WTC11 (cell line): Measurements from ENCODE around the gene EPHB3. TPM values are rescaled to one million over a fixed set of nuclear protein-coding genes. Genes with fewer than 3 reads are reported as not detected.
A peak's percentile ranks its signal among the peaks of the same experiment; 100 is the strongest.

Experiments
- ATAC-seq: fragments of 200-7000 bp; cut with Tn5 transposase; 2 replicates; pipeline ENCODE4 v1.10.0; 2021; ENCODE audit warnings: mild to moderate bottlenecking, moderate library complexity
- CTCF ChIA-PET: fragments of 300-600 bp; sonication (Branson Sonifier 250); formaldehyde crosslinking; loops from one replicate; lab custom pipeline; 2021; ENCODE audit warnings: antibody characterized with exemption; lab: Charles Lee
- POLR2A ChIA-PET: fragments of 350-600 bp; sonication (Branson Sonifier 250); formaldehyde crosslinking; loops from one replicate; lab custom pipeline; 2021; ENCODE audit warnings: antibody characterized with exemption; lab: Charles Lee
- DNase-seq: peaks from one replicate; pipeline ENCODE4 v3.0.0; 2021; ENCODE audit warnings: low spot score
- H3K27ac Mint-ChIP-seq: 2 replicates; pipeline ENCODE4 v1.8.0; 2021; ENCODE audit warnings: mixed read lengths
- H3K27me3 Mint-ChIP-seq: 2 replicates; pipeline ENCODE4 v1.8.0; 2021; ENCODE audit warnings: low read depth, mild to moderate bottlenecking, moderate library complexity, mixed read lengths
- H3K36me3 Mint-ChIP-seq: 2 replicates; pipeline ENCODE4 v1.8.0; 2021; ENCODE audit warnings: mixed read lengths
- H3K4me1 Mint-ChIP-seq: 2 replicates; pipeline ENCODE4 v1.8.0; 2022; ENCODE audit warnings: mixed read lengths
- H3K4me3 Mint-ChIP-seq: 2 replicates; pipeline ENCODE4 v1.8.0; 2021; ENCODE audit warnings: mild to moderate bottlenecking, moderate library complexity, mixed read lengths
- H3K9me3 Mint-ChIP-seq: 2 replicates; pipeline ENCODE4 v1.8.0; 2021; ENCODE audit warnings: mixed read lengths
- ARID4B ChIP-seq: sonication (generic); formaldehyde crosslinking; IDR thresholded peaks from 2 replicates; pipeline ENCODE4 v1.8.0; 2023; ENCODE audit warnings: missing genetic modification reagents, mild to moderate bottlenecking, borderline replicate concordance
- ATF3 ChIP-seq: sonication (generic); formaldehyde crosslinking; conservative IDR thresholded peaks from 2 replicates; pipeline ENCODE4 v1.8.1; 2022; ENCODE audit warnings: mild to moderate bottlenecking, missing genetic modification reagents
- CDX4 ChIP-seq: fragments of 250-450 bp; sonication (Bioruptor Pico); IDR thresholded peaks from 2 replicates; pipeline ENCODE4 v1.9.0; 2021; ENCODE audit warnings: moderate library complexity, mild to moderate bottlenecking, inconsistent platforms, borderline replicate concordance
- CREB1 ChIP-seq: sonication (generic); formaldehyde crosslinking; IDR thresholded peaks from 2 replicates; pipeline ENCODE4 v1.8.0; 2023; ENCODE audit warnings: mild to moderate bottlenecking, missing genetic modification reagents
- ESRRA ChIP-seq: sonication (generic); formaldehyde crosslinking; IDR thresholded peaks from 2 replicates; pipeline ENCODE4 v1.8.1; 2022; ENCODE audit warnings: mild to moderate bottlenecking, missing genetic modification reagents, borderline replicate concordance
- FOXK1 ChIP-seq: sonication (generic); formaldehyde crosslinking; IDR thresholded peaks from 2 replicates; pipeline ENCODE4 v1.8.0; 2022; ENCODE audit warnings: mild to moderate bottlenecking, moderate library complexity, missing genetic modification reagents
- FOXP4 ChIP-seq: sonication (generic); formaldehyde crosslinking; IDR thresholded peaks from 2 replicates; pipeline ENCODE4 v1.8.0; 2022; ENCODE audit warnings: mild to moderate bottlenecking, missing genetic modification reagents
- GRHL2 ChIP-seq: fragments of 250-450 bp; sonication (Bioruptor Pico); IDR thresholded peaks from 2 replicates; pipeline ENCODE4 v1.8.0; 2022; ENCODE audit warnings: mild to moderate bottlenecking, moderate library complexity; ENCODE audit not compliant: insufficient replicate concordance, severe bottlenecking
- HMGA2 ChIP-seq: fragments of 250-450 bp; sonication (Bioruptor Pico); IDR thresholded peaks from 2 replicates; pipeline ENCODE4 v1.4.0; 2021; ENCODE audit warnings: mild to moderate bottlenecking, moderate library complexity
- MYBL2 ChIP-seq: sonication (generic); formaldehyde crosslinking; IDR thresholded peaks from 2 replicates; pipeline ENCODE4 v1.8.1; 2023; ENCODE audit warnings: mild to moderate bottlenecking, moderate library complexity, missing genetic modification reagents
- NFE2L1 ChIP-seq: sonication (generic); formaldehyde crosslinking; IDR thresholded peaks from 2 replicates; pipeline ENCODE4 v1.8.1; 2023; ENCODE audit warnings: missing genetic modification reagents
- NR2C2 ChIP-seq: sonication (generic); formaldehyde crosslinking; IDR thresholded peaks from 2 replicates; pipeline ENCODE4 v1.8.0; 2022; ENCODE audit warnings: mild to moderate bottlenecking, missing genetic modification reagents
- NR3C1 ChIP-seq: sonication (generic); formaldehyde crosslinking; conservative IDR thresholded peaks from 2 replicates; pipeline ENCODE4 v1.8.1; 2023; ENCODE audit warnings: low read depth, mild to moderate bottlenecking, missing genetic modification reagents
- PRRX2 ChIP-seq: fragments of 250-450 bp; sonication (Bioruptor Pico); IDR thresholded peaks from 2 replicates; pipeline ENCODE4 v1.8.0; 2021; ENCODE audit warnings: mild to moderate bottlenecking
- SMAD3 ChIP-seq: sonication (generic); formaldehyde crosslinking; IDR thresholded peaks from 2 replicates; pipeline ENCODE4 v1.8.0; 2022; ENCODE audit warnings: missing genetic modification reagents, mild to moderate bottlenecking, borderline replicate concordance
- SMAD4 ChIP-seq: sonication (generic); formaldehyde crosslinking; IDR thresholded peaks from 2 replicates; pipeline ENCODE4 v1.8.0; 2022; ENCODE audit warnings: mild to moderate bottlenecking, missing genetic modification reagents
- SOX15 ChIP-seq: fragments of 250-450 bp; sonication (Bioruptor Pico); IDR thresholded peaks from 2 replicates; pipeline ENCODE4 v1.9.0; 2021; ENCODE audit warnings: mild to moderate bottlenecking
- ZNF121 ChIP-seq: sonication (generic); formaldehyde crosslinking; IDR thresholded peaks from 2 replicates; pipeline ENCODE4 v1.8.0; 2023; ENCODE audit warnings: missing genetic modification reagents
- ZNF263 ChIP-seq: sonication (generic); formaldehyde crosslinking; IDR thresholded peaks from 2 replicates; pipeline ENCODE4 v1.8.1; 2022; ENCODE audit warnings: low read depth, mild to moderate bottlenecking, moderate library complexity, missing genetic modification reagents
- ZNF317 ChIP-seq: sonication (generic); formaldehyde crosslinking; IDR thresholded peaks from 2 replicates; pipeline ENCODE4 v1.8.1; 2023; ENCODE audit warnings: low read depth, mild to moderate bottlenecking, moderate library complexity, missing genetic modification reagents, borderline replicate concordance
- ZNF416 ChIP-seq: fragments of 250-450 bp; sonication (Bioruptor Pico); IDR thresholded peaks from 2 replicates; pipeline ENCODE4 v1.9.0; 2021; ENCODE audit warnings: mild to moderate bottlenecking, inconsistent platforms
- ZNF532 ChIP-seq: fragments of 250-450 bp; sonication (Bioruptor Pico); IDR thresholded peaks from 2 replicates; pipeline ENCODE4 v1.9.0; 2021; ENCODE audit warnings: mild to moderate bottlenecking, borderline replicate concordance
- total RNA-seq: library from RNA; stranded (reverse); gene quantifications from 3 replicates; pipeline ENCODE4 v1.2.3, GENCODE V29; 2021

Gene EPHB3
- total RNA-seq, 1 experiment from 2014 or later: 11.4 TPM

GRCh38 chr3:184561913-184562877 is 610 bp downstream of the EPHB3 start:
- Mint-ChIP-seq H3K4me1 (peaks cover 62% of the 10 kb centered on the region), H3K27ac (no peak overlapping the region), H3K36me3 (no peaks in the 10 kb centered on the region), H3K9me3 (no peaks in the 10 kb centered on the region), H3K27me3 (peaks cover 91% of the 10 kb centered on the region), H3K4me3 (peak overlapping the region; percentile 71)
- ChIA-PET CTCF (interaction anchor here (0.5 to 3.2 kb wide), 80 partner anchors 8 to 614 kb away, joined by 3 to 78 read pairs (median 6); partner anchors contain the start of genes MAGEF1 and VPS8), POLR2A (interaction anchor here (0.6 to 1.4 kb wide), 5 partner anchors 13 to 451 kb away, joined by 3 to 7 read pairs (median 4); partner anchors contain the start of gene MAGEF1)
- ATAC-seq (peak; percentile 0; the same call in 1 of the 2 replicates), DNase-seq (no peak)
- TF ChIP-seq ZNF263: no peak
- no peak for TF ChIP-seq NR2C2 (CRISPR knock-in tag)
- no peak for TF ChIP-seq HMGA2 (CRISPR knock-in tag)
- TF ChIP-seq NFE2L1 (CRISPR knock-in tag): no peak
- TF ChIP-seq SMAD4 (CRISPR knock-in tag): no peak
- no peak for TF ChIP-seq PRRX2
- TF ChIP-seq GRHL2 (CRISPR knock-in tag): no peak
- no peak for TF ChIP-seq NR3C1

GRCh38 chr3:184562878-184563560 is 1.4 kb downstream of the EPHB3 start:
- Mint-ChIP-seq H3K27me3 (peaks cover 91% of the 10 kb centered on the region), H3K4me3 (peak overlapping the region; percentile 52), H3K9me3 (no peaks in the 10 kb centered on the region), H3K27ac (no peak overlapping the region), H3K4me1 (peaks cover 67% of the 10 kb centered on the region), H3K36me3 (no peaks in the 10 kb centered on the region)
- ChIA-PET POLR2A (no interaction called here), CTCF (interaction anchor here (1.0 to 3.2 kb wide), 8 partner anchors 21 to 241 kb away, joined by 4 to 78 read pairs (median 10); partner anchors contain the start of gene MAGEF1)
- ATAC-seq: no peak
- no peak for DNase-seq
- TF ChIP-seq ZNF532: no peak
- no peak for TF ChIP-seq ESRRA
- no peak for TF ChIP-seq SOX15 (CRISPR knock-in tag)
- TF ChIP-seq FOXP4 (CRISPR knock-in tag): no peak
- TF ChIP-seq NR2C2 (CRISPR knock-in tag): no peak
- TF ChIP-seq ZNF416 (CRISPR knock-in tag): no peak
- TF ChIP-seq CREB1 (CRISPR knock-in tag): no peak
- TF ChIP-seq ZNF121 (CRISPR knock-in tag): no peak
- TF ChIP-seq FOXK1: no peak
- TF ChIP-seq SMAD3: no peak
- TF ChIP-seq MYBL2 (CRISPR knock-in tag): no peak
- TF ChIP-seq ARID4B (CRISPR knock-in tag): no peak
- TF ChIP-seq ZNF317 (CRISPR knock-in tag): no peak
- no peak for TF ChIP-seq ATF3 (CRISPR knock-in tag)
- no peak for TF ChIP-seq CDX4
